ENCODE results near the gene ATAD2B. TPM values are rescaled to one million over a fixed set of nuclear protein-coding genes. Genes with fewer than 3 reads are reported as not detected.

ATAD2B gene
- total RNA-seq, 1 experiment from 2014 or later = 34.5 TPM

DNA sequence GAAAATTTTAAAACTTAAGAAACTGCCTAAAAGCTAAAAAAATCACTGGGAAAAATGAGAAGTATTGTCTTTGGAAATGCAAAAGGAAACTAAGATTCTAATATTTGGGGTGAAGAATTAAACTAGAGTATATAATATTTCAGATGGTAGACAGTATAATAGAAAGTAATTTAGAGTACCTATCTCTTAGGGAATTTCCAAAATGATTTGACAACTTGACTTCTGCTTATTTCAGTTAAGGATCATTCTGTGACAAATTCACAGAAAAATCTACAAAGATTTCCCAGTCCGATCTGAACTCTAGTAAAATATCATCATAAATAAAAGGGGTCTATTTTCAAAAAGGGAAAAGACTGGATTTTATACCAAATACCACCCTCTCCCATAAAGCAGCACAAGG lies 99.6 kb downstream of the ATAD2B start:
- Histone ChIP-seq H3K4me3 (ENCODE audit: low read length) (no peak overlapping the region), H3K79me2 (ENCODE audit: low read length) (0 out of 2 replicates have a peak, but pooled peaks cover 12% of the 10 kb centered on the region), H3K9ac (ENCODE audit: low read length) (no peak overlapping the region), H3K36me3 (ENCODE audit: insufficient read depth, low read length) (no peaks in the 10 kb centered on the region), H2AFZ (ENCODE audit: low read length) (no peak overlapping the region), H3K9me3 (ENCODE audit: low read length) (no peaks in the 10 kb centered on the region), H4K20me1 (ENCODE audit: insufficient read depth, low read depth, low read length) (no peaks in the 10 kb centered on the region), H3K27me3 (ENCODE audit: low read length) (no peaks in the 10 kb centered on the region), H3K27ac (ENCODE audit: low read length) (peak overlapping the region; percentile 51; the same call in 1 of the 2 replicates), H3K4me2 (ENCODE audit: low read depth, low read length, poor library complexity, severe bottlenecking) (no peak overlapping the region), H3K9me2 (replicated peaks; ENCODE audit: insufficient read depth, low read length) (no peaks in the 10 kb centered on the region), H3K4me1 (ENCODE audit: low read length) (peaks cover 33% of the 10 kb centered on the region)
- no peak for DNase-seq

DNA sequence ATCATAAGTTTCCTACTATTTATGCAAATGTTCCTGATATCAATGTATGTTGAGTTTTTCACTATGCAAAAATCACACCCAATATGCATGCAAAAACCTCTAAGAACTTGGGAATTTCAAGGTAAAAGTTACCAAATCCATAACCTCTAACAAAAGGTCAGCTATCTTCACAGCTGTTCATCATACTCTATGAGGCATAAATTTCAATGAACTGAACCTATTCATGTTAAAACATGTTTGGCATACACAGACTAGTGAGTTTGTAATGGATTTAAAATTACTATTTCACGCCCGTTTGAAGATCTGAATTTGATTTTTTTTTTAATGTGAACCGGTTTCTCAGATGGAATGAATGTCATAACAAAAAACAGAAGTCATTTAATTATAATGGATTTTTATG lies 100.2 kb downstream of the ATAD2B start:
- H3K79me2 ChIP-seq (ENCODE audit: low read length) = 0 out of 2 replicates have a peak, but pooled peaks cover 8% of the 10 kb centered on the region
- peak overlapping the region; percentile 51 for H3K27ac ChIP-seq (ENCODE audit: low read length)
- no peak overlapping the region for H3K9ac ChIP-seq (ENCODE audit: low read length)
- no peaks in the 10 kb centered on the region for H3K27me3 ChIP-seq (ENCODE audit: low read length)
- no peak overlapping the region for H2AFZ ChIP-seq (ENCODE audit: low read length)
- H3K4me3 ChIP-seq (ENCODE audit: low read length) = no peak overlapping the region
- no peaks in the 10 kb centered on the region for H4K20me1 ChIP-seq (ENCODE audit: insufficient read depth, low read depth, low read length)
- no peaks in the 10 kb centered on the region for H3K9me3 ChIP-seq (ENCODE audit: low read length)
- no peaks in the 10 kb centered on the region for H3K9me2 ChIP-seq (replicated peaks; ENCODE audit: insufficient read depth, low read length)
- peaks cover 33% of the 10 kb centered on the region for H3K4me1 ChIP-seq (ENCODE audit: low read length)
- no peaks in the 10 kb centered on the region for H3K36me3 ChIP-seq (ENCODE audit: insufficient read depth, low read length)
- no peak overlapping the region for H3K4me2 ChIP-seq (ENCODE audit: low read depth, low read length, poor library complexity, severe bottlenecking)
- DNase-seq = no peak

DNA sequence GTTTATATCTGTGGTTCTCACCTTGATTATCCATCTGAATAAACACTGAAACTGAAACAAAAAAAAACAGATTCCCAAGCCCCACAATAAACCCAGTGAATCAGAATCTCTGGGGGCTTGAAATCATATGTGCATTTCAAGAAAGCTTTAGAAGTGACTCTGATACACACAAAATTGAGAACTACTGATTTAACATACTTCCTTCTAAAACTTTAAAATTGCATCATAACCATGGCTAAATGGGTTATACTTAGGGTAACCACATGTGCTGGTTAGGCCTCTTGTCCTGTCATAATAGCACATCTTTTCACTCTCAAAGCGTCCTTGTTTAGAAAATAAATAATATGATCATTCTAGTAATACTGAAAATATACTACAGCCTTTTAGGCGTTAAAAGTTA lies 100.9 kb downstream of the ATAD2B start:
- H3K27ac ChIP-seq (ENCODE audit: low read length) = peak overlapping the region; percentile 51
- H3K27me3 ChIP-seq (ENCODE audit: low read length) = no peaks in the 10 kb centered on the region
- H3K79me2 ChIP-seq (ENCODE audit: low read length) = 0 out of 2 replicates have a peak, but pooled peaks cover 8% of the 10 kb centered on the region
- no peak overlapping the region for H2AFZ ChIP-seq (ENCODE audit: low read length)
- H3K4me3 ChIP-seq (ENCODE audit: low read length) = no peak overlapping the region
- no peak overlapping the region for H3K4me2 ChIP-seq (ENCODE audit: low read depth, low read length, poor library complexity, severe bottlenecking)
- DNase-seq = peak; percentile 42
- H3K36me3 ChIP-seq (ENCODE audit: insufficient read depth, low read length) = no peaks in the 10 kb centered on the region
- no peak overlapping the region for H3K9ac ChIP-seq (ENCODE audit: low read length)
- H3K9me2 ChIP-seq (replicated peaks; ENCODE audit: insufficient read depth, low read length) = no peaks in the 10 kb centered on the region
- H3K9me3 ChIP-seq (ENCODE audit: low read length) = no peaks in the 10 kb centered on the region
- no peaks in the 10 kb centered on the region for H4K20me1 ChIP-seq (ENCODE audit: insufficient read depth, low read depth, low read length)
- H3K4me1 ChIP-seq (ENCODE audit: low read length) = peaks cover 33% of the 10 kb centered on the region

DNA sequence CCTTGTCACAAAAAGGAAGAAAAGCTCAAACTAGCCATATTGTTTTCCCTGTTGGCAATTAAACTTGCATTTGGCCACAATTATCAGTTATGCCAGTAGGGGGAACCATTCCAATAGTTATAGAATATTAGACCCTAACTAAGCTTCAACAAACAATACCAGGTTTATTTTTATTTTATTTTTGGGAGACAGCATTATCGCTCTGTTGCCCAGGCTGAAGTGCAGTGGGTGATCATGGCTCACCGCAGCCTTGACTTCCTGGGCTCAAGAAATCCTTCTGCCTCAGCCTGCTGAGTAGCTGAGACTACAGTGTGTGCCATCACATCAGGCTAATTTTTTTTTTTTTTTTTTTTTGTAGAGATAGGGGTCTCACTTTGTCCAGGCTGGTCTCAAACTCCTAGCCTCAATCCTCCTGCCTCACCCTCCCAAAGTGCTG lies 102.1 kb downstream of the ATAD2B start:
- Histone ChIP-seq H3K4me1 (ENCODE audit: low read length) (peaks cover 33% of the 10 kb centered on the region), H2AFZ (ENCODE audit: low read length) (no peak overlapping the region), H3K27me3 (ENCODE audit: low read length) (no peaks in the 10 kb centered on the region), H3K9ac (ENCODE audit: low read length) (no peak overlapping the region), H3K4me2 (ENCODE audit: low read depth, low read length, poor library complexity, severe bottlenecking) (peak overlapping the region; percentile 21), H3K79me2 (ENCODE audit: low read length) (no peaks in the 10 kb centered on the region), H3K4me3 (ENCODE audit: low read length) (no peak overlapping the region), H3K36me3 (ENCODE audit: insufficient read depth, low read length) (no peaks in the 10 kb centered on the region), H3K9me3 (ENCODE audit: low read length) (no peaks in the 10 kb centered on the region), H3K9me2 (replicated peaks; ENCODE audit: insufficient read depth, low read length) (no peaks in the 10 kb centered on the region), H3K27ac (ENCODE audit: low read length) (no peak overlapping the region; the same call in 1 of the 2 replicates), H4K20me1 (ENCODE audit: insufficient read depth, low read depth, low read length) (no peaks in the 10 kb centered on the region)
- DNase-seq = peak; percentile 87

DNA sequence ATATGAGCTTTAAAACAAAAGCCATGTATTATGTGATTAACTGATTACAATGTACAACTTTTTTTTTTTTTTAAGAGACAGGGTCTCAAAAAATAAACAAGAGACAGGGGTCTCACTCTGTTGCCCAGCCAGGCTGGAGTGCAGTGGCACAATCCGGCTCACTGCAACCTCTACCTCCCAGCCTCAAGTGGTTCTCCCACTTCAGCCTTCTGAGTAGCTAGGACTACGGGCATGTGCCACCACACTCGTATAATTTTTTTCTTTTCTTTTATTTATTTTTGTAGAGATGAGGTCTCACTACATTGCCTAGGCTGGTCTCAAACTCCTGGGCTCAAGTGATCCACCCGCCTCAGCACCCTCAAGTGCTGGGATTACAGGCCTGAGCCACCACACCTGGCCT lies 103.1 kb downstream of the ATAD2B start:
- Histone ChIP-seq H3K9me2 (replicated peaks; ENCODE audit: insufficient read depth, low read length) (no peaks in the 10 kb centered on the region), H3K79me2 (ENCODE audit: low read length) (no peaks in the 10 kb centered on the region), H2AFZ (ENCODE audit: low read length) (no peak overlapping the region), H3K27me3 (ENCODE audit: low read length) (no peaks in the 10 kb centered on the region), H3K4me2 (ENCODE audit: low read depth, low read length, poor library complexity, severe bottlenecking) (no peak overlapping the region), H3K9me3 (ENCODE audit: low read length) (no peaks in the 10 kb centered on the region), H3K4me3 (ENCODE audit: low read length) (no peak overlapping the region), H3K36me3 (ENCODE audit: insufficient read depth, low read length) (no peaks in the 10 kb centered on the region), H3K27ac (ENCODE audit: low read length) (no peak overlapping the region), H3K9ac (ENCODE audit: low read length) (no peak overlapping the region), H3K4me1 (ENCODE audit: low read length) (peaks cover 33% of the 10 kb centered on the region), H4K20me1 (ENCODE audit: insufficient read depth, low read depth, low read length) (no peaks in the 10 kb centered on the region)
- DNase-seq = no peak

DNA sequence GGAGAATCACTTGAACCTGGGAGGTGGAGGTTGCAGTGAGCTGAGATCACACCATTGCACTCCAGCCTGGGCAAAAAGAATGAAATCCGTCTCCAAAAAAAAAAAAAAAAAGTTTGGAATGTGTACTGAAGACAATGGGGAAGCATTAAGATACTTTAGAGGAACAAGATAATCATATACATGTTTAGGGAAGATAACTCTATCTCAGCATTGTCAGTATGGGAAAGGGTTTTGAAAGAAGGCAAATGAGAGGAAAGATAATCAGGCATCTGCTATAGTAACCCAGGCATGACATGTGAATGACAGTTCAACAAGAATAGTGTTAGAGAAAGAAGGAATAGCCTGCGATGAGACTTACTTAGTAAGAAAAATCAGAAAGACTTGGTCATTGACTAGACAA lies 112.0 kb downstream of the ATAD2B start:
- no peaks in the 10 kb centered on the region; the same call in 1 of the 2 replicates for H3K4me1 ChIP-seq (ENCODE audit: low read length)
- H3K27ac ChIP-seq (ENCODE audit: low read length) = no peak overlapping the region
- H3K9me3 ChIP-seq (ENCODE audit: low read length) = no peaks in the 10 kb centered on the region
- no peak overlapping the region for H2AFZ ChIP-seq (ENCODE audit: low read length)
- no peaks in the 10 kb centered on the region for H3K27me3 ChIP-seq (ENCODE audit: low read length)
- no peaks in the 10 kb centered on the region; the same call in 1 of the 2 replicates for H3K79me2 ChIP-seq (ENCODE audit: low read length)
- no peaks in the 10 kb centered on the region for H3K9me2 ChIP-seq (replicated peaks; ENCODE audit: insufficient read depth, low read length)
- no peaks in the 10 kb centered on the region for H4K20me1 ChIP-seq (ENCODE audit: insufficient read depth, low read depth, low read length)
- H3K36me3 ChIP-seq (ENCODE audit: insufficient read depth, low read length) = peaks cover 6% of the 10 kb centered on the region; the same call in 1 of the 2 replicates
- no peak overlapping the region for H3K4me3 ChIP-seq (ENCODE audit: low read length)
- H3K9ac ChIP-seq (ENCODE audit: low read length) = no peak overlapping the region
- no peak overlapping the region for H3K4me2 ChIP-seq (ENCODE audit: low read depth, low read length, poor library complexity, severe bottlenecking)
- DNase-seq = no peak

DNA sequence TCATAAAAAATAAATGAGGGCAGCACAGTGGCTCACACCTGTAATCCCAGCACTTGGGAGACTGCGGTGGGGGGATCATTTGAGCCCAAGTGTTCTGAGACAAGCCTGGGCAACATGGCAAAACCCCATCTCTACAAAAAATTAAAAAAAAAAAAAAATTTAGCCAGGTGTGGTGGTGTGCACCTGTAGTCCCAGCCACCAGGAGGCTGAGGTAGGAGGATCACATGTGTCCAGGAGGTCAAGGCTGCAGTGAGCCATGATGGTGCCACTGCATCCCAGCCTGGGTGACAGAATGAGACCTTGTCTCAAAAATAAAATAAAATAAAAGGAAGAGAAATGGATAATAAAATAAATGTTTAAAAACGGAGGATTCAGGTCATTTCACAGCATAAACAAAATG lies 113.5 kb downstream of the ATAD2B start:
- Histone ChIP-seq H3K79me2 (ENCODE audit: low read length) (no peaks in the 10 kb centered on the region; the same call in 1 of the 2 replicates), H3K27me3 (ENCODE audit: low read length) (no peaks in the 10 kb centered on the region), H3K9me2 (replicated peaks; ENCODE audit: insufficient read depth, low read length) (no peaks in the 10 kb centered on the region), H2AFZ (ENCODE audit: low read length) (no peak overlapping the region), H3K27ac (ENCODE audit: low read length) (no peak overlapping the region), H3K9me3 (ENCODE audit: low read length) (no peaks in the 10 kb centered on the region), H3K4me2 (ENCODE audit: low read depth, low read length, poor library complexity, severe bottlenecking) (no peak overlapping the region), H3K4me1 (ENCODE audit: low read length) (no peaks in the 10 kb centered on the region; the same call in 1 of the 2 replicates), H4K20me1 (ENCODE audit: insufficient read depth, low read depth, low read length) (no peaks in the 10 kb centered on the region), H3K9ac (ENCODE audit: low read length) (no peak overlapping the region), H3K4me3 (ENCODE audit: low read length) (no peak overlapping the region), H3K36me3 (ENCODE audit: insufficient read depth, low read length) (peaks cover 12% of the 10 kb centered on the region; the same call in 1 of the 2 replicates)
- no peak for DNase-seq

DNA sequence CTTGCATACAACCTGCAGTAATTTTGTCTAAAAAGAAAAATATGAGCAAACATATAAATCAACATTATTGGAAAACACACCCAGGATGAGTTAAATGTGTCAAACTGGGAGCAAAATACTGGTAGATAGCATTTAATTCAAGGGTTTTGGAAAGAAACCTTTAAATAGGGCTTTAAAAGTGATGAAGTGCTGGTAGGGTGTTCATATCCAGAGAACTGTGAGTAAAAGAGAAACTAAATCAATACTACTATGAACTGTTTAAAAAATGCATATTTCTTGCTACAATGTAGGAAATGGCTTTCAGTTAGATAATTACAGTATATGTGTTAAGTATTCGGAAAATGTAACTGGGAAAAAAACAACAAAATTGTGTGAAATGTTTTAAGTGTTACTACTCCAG lies 117.8 kb downstream of the ATAD2B start:
- no peak overlapping the region for H3K4me3 ChIP-seq (ENCODE audit: low read length)
- no peaks in the 10 kb centered on the region for H3K4me1 ChIP-seq (ENCODE audit: low read length)
- no peak for DNase-seq
- no peak overlapping the region for H3K4me2 ChIP-seq (ENCODE audit: low read depth, low read length, poor library complexity, severe bottlenecking)
- no peaks in the 10 kb centered on the region for H4K20me1 ChIP-seq (ENCODE audit: insufficient read depth, low read depth, low read length)
- no peaks in the 10 kb centered on the region for H3K9me2 ChIP-seq (replicated peaks; ENCODE audit: insufficient read depth, low read length)
- peaks cover 9% of the 10 kb centered on the region; the same call in 1 of the 2 replicates for H3K36me3 ChIP-seq (ENCODE audit: insufficient read depth, low read length)
- no peak overlapping the region for H3K27ac ChIP-seq (ENCODE audit: low read length)
- H3K9me3 ChIP-seq (ENCODE audit: low read length) = no peaks in the 10 kb centered on the region
- no peaks in the 10 kb centered on the region for H3K27me3 ChIP-seq (ENCODE audit: low read length)
- no peaks in the 10 kb centered on the region; the same call in 1 of the 2 replicates for H3K79me2 ChIP-seq (ENCODE audit: low read length)
- no peak overlapping the region for H2AFZ ChIP-seq (ENCODE audit: low read length)
- no peak overlapping the region for H3K9ac ChIP-seq (ENCODE audit: low read length)

Data from Karpas-422 (cell line).